Measurements from ENCODE around the gene UNG.

DNA sequence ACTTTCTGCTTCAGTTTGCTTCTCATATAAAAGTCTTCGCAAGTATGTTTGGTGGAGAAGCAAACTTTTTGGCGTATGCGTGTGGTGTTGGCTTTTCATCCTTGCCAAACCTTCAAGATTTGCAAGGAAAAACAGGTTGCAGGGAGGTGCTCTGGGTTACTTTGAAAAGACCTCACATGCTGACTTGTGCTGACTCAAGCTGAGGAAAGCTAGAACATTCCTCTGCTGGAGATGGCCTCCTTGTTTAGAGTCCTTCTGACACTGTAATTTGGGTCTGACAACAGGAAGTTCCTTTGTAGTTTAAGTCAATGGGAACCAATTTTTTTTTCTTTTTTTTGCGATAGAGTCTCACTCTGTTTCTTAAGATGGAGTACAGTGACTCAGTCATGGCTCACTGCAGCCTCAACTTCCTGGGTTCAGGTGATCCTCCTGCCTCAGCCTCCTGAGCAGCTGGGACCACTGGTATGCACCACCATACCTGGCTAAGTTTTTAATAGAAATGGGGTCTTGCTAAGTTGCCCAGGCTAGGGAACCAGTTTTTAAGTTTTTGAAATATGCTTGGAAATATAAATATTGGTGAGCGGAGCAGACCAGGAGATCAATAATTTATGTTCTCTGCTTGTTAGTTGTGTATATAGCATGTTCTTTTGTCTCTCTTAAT is 16.4 kb downstream of the UNG start:
- TF ChIP-seq, protein P1, sequence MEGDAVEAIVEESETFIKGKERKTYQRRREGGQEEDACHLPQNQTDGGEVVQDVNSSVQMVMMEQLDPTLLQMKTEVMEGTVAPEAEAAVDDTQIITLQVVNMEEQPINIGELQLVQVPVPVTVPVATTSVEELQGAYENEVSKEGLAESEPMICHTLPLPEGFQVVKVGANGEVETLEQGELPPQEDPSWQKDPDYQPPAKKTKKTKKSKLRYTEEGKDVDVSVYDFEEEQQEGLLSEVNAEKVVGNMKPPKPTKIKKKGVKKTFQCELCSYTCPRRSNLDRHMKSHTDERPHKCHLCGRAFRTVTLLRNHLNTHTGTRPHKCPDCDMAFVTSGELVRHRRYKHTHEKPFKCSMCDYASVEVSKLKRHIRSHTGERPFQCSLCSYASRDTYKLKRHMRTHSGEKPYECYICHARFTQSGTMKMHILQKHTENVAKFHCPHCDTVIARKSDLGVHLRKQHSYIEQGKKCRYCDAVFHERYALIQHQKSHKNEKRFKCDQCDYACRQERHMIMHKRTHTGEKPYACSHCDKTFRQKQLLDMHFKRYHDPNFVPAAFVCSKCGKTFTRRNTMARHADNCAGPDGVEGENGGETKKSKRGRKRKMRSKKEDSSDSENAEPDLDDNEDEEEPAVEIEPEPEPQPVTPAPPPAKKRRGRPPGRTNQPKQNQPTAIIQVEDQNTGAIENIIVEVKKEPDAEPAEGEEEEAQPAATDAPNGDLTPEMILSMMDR (IDR thresholded peaks at IDR 0.05): no peak
- TF ChIP-seq POLR2A (IDR thresholded peaks at IDR 0.05) (no peak), EP300 (IDR thresholded peaks at IDR 0.05) (no peak)

Measured in ovary (tissue), 3 donors.